Endothelial cell of umbilical vein (primary cell): ENCODE measurements around the gene MBD5. TPM values are rescaled to one million over a fixed set of nuclear protein-coding genes. Genes with fewer than 3 reads are reported as not detected.

Experiments used
- BruUV-seq: library from RNA; stranded (reverse); fragments of 400-500 nt; replicated peaks from 2 replicates; lab custom pipeline; 2021; lab: Mats Ljungman, UMichigan
- CTCF ChIA-PET: fragments of 300-600, 350-600 bp; sonication (Branson Sonifier 250); formaldehyde crosslinking; loops from one replicate; lab custom pipeline; 2021; ENCODE audit warnings: antibody characterized with exemption, inconsistent platforms; lab: Charles Lee
- POLR2A ChIA-PET: fragments of 300-600, 350-600 bp; sonication (Branson Sonifier 250); formaldehyde crosslinking; loops from one replicate; lab custom pipeline; 2021; ENCODE audit warnings: antibody characterized with exemption, inconsistent platforms; lab: Charles Lee
- DNase-seq: peaks from one replicate; pipeline ENCODE4 v3.0.0-alpha.2; 2011; ENCODE audit warnings: low read depth, low spot score
- FAIRE-seq: peaks from 2 replicates; lab custom pipeline; 2011; peaks lifted over from hg19 to GRCh38; lab: Jason Lieb, UNC
- H2AFZ ChIP-seq: 2 replicates; pipeline ENCODE4 v1.6.0; 2012; ENCODE audit warnings: low read depth, low read length, control low read depth, inconsistent platforms
- H3K27ac ChIP-seq: 2 replicates; pipeline ENCODE4 v1.5.1; 2011; ENCODE audit warnings: low read depth, mild to moderate bottlenecking, control low read depth, low read length, moderate library complexity; ENCODE audit not compliant: insufficient read depth
- H3K27me3 ChIP-seq, 2 experiments: 2 replicates each; pipeline versions ENCODE4 v1.6.0 to v1.6.1; 2011; ENCODE audit warnings: low read length in 2 of 2, mixed read lengths in 1 of 2; ENCODE audit not compliant: control insufficient read depth in 2 of 2, insufficient read depth in 2 of 2
- H3K36me3 ChIP-seq, 2 experiments: 2 replicates in 1 of 2; 3 replicates in 1 of 2; pipeline ENCODE4 v1.5.1; 2011; ENCODE audit warnings: low read length in 2 of 2, mild to moderate bottlenecking in 1 of 2, moderate library complexity in 1 of 2; ENCODE audit not compliant: control insufficient read depth in 2 of 2, insufficient read depth in 2 of 2; ENCODE audit errors: extremely low read depth in 1 of 2
- H3K4me1 ChIP-seq: 3 replicates; pipeline ENCODE4 v1.5.1; 2011; ENCODE audit warnings: mild to moderate bottlenecking, low read length; ENCODE audit not compliant: control insufficient read depth, insufficient read depth; ENCODE audit errors: extremely low read depth
- H3K4me2 ChIP-seq: 2 replicates; pipeline ENCODE4 v1.6.1; 2011; ENCODE audit warnings: low read length, control low read depth, mixed read lengths; ENCODE audit not compliant: insufficient read depth
- H3K4me3 ChIP-seq, 3 experiments: fragments of 200-600 bp in 1 of 3; sonication (generic), shearing (Covaris generic) in 1 of 3; replicated peaks in 1 of 3; 2 replicates each; pipeline ENCODE4 v1.5.1; 2011 to 2016; ENCODE audit warnings: control low read depth in 3 of 3, low read length in 3 of 3, mild to moderate bottlenecking in 2 of 3, inconsistent platforms in 1 of 3, low read depth in 1 of 3, moderate library complexity in 1 of 3; ENCODE audit not compliant: insufficient read depth in 1 of 3
- H3K79me2 ChIP-seq: 2 replicates; pipeline ENCODE4 v1.6.0; 2012; ENCODE audit warnings: low read length, inconsistent platforms; ENCODE audit not compliant: control insufficient read depth, insufficient read depth
- H3K9ac ChIP-seq: replicated peaks from 2 replicates; pipeline ENCODE3; 2011; ENCODE audit warnings: low read length, control low read depth; ENCODE audit not compliant: insufficient read depth; ENCODE audit errors: extremely low read depth
- H3K9me1 ChIP-seq: replicated peaks from 3 replicates; pipeline ENCODE4 v1.6.0; 2011; ENCODE audit warnings: mild to moderate bottlenecking, low read length; ENCODE audit not compliant: control insufficient read depth, insufficient read depth; ENCODE audit errors: extremely low read depth
- H3K9me3 ChIP-seq: replicated peaks from 2 replicates; pipeline ENCODE4 v1.5.1; 2012; ENCODE audit warnings: low read length, inconsistent platforms; ENCODE audit not compliant: control insufficient read depth, insufficient read depth
- H4K20me1 ChIP-seq: replicated peaks from 2 replicates; pipeline ENCODE3; 2011; ENCODE audit warnings: mild to moderate bottlenecking, low read length; ENCODE audit not compliant: control insufficient read depth, insufficient read depth; ENCODE audit errors: extremely low read depth
- CTCF ChIP-seq, 2 donors: IDR thresholded peaks; 1 replicate in 1 of 2; 2 replicates in 1 of 2; pipeline ENCODE4 v1.5.1; 2011; ENCODE audit warnings: low read length in 2 of 2, mild to moderate bottlenecking in 2 of 2, moderate library complexity in 2 of 2, control low read depth in 1 of 2, inconsistent platforms in 1 of 2, low read depth in 1 of 2; ENCODE audit not compliant: insufficient read depth in 1 of 2; ENCODE audit errors: extremely low read depth in 1 of 2
- EZH2 ChIP-seq: IDR thresholded peaks from 2 replicates; pipeline ENCODE4 v1.6.1; 2012; ENCODE audit warnings: borderline replicate concordance, low read depth, mild to moderate bottlenecking, moderate library complexity, low read length, inconsistent platforms; ENCODE audit not compliant: severe bottlenecking
- FOS ChIP-seq: IDR thresholded peaks from 2 replicates; pipeline ENCODE4 v1.6.1; 2011; ENCODE audit warnings: mild to moderate bottlenecking, low read length, moderate library complexity, borderline replicate concordance; ENCODE audit not compliant: insufficient read depth
- GATA2 ChIP-seq: IDR thresholded peaks from 2 replicates; pipeline ENCODE4 v1.7.0; 2011; ENCODE audit warnings: low read depth, mild to moderate bottlenecking, moderate library complexity, mixed read lengths, low read length; ENCODE audit not compliant: insufficient read length, insufficient read depth
- JUN ChIP-seq: IDR thresholded peaks from 2 replicates; pipeline ENCODE4 v1.6.1; 2011; ENCODE audit warnings: borderline replicate concordance, low read depth; ENCODE audit not compliant: insufficient read length, insufficient read depth
- MAX ChIP-seq: IDR thresholded peaks from 2 replicates; pipeline ENCODE4 v1.6.1; 2011; ENCODE audit not compliant: insufficient read depth, insufficient read length
- MYC ChIP-seq: IDR thresholded peaks from one replicate; pipeline ENCODE4 v1.6.1; 2011; ENCODE audit warnings: mild to moderate bottlenecking, low read depth, low read length
- POLR2A ChIP-seq: IDR thresholded peaks from 2 replicates; pipeline ENCODE4 v1.6.1; 2012; ENCODE audit warnings: low read depth, mild to moderate bottlenecking, control low read depth, low read length
- POLR2AphosphoS5 ChIP-seq: IDR thresholded peaks from 2 replicates; pipeline ENCODE4 v1.6.1; 2012; ENCODE audit warnings: low read depth, mild to moderate bottlenecking, control low read depth, low read length, moderate library complexity; ENCODE audit not compliant: insufficient read depth
- dilution Hi-C: fragments of 300-500 bp; cut with MboI; formaldehyde crosslinking; loops from one replicate; pipeline ENCODE4 v1.15.0; 2019; ENCODE audit warnings: low sequenced_read_pairs; ENCODE audit not compliant: extremely low pct_ligation_motif_present
- intact Hi-C: fragments of 100-400 bp; cut with micrococcal nuclease; formaldehyde crosslinking; loops from one replicate; pipeline ENCODE4 v1.10.0; 2022
- polyA plus RNA-seq, 4 experiments: library from polyadenylated mRNA; depleted of rRNA in 3 of 4; stranded (reverse) in 3 of 4; unstranded in 1 of 4; fragments of >200 nt; gene quantifications; 2 replicates each; pipeline versions ENCODE4 v1.2.1 to v1.2.3, GENCODE V29; 2011 to 2012; ENCODE audit warnings: missing spikeins in 1 of 4
- total RNA-seq: library from RNA; stranded (reverse); gene quantifications from 2 replicates; pipeline ENCODE4 v1.2.3, GENCODE V29; 2021

The MBD5 gene
- total and polyA plus RNA-seq, 2 donors (not counting 3 experiments of a cell fraction or from before 2014, with no cell fraction given) = 11.3 to 37.0 TPM

- Histone ChIP-seq H4K20me1 (no peaks in the 10 kb centered on the region), H3K27ac (no peak overlapping the region), H3K9ac (no peak overlapping the region), H3K36me3 (no peaks in the 10 kb centered on the region), H3K79me2 (no peaks in the 10 kb centered on the region), H3K4me3 (no peak overlapping the region), H3K4me1 (no peaks in the 10 kb centered on the region), H3K9me3 (no peaks in the 10 kb centered on the region), H2AFZ (no peak overlapping the region), H3K4me2 (no peak overlapping the region), H3K9me1 (no peaks in the 10 kb centered on the region), H3K27me3 (no peaks in the 10 kb centered on the region)
- ChIA-PET CTCF (no interaction called here), POLR2A (no interaction called here)
- TF ChIP-seq POLR2A (no peak), GATA2 (no peak), POLR2AphosphoS5 (no peak), MAX (no peak), JUN (no peak), EZH2 (no peak), CTCF (IDR thresholded peaks at IDR 0.05; ENCODE audit: extremely low read depth in 1 of 2, insufficient read depth in 1 of 2, low read depth in 1 of 2, low read length in 2 of 2) (no peak), FOS (no peak), MYC (no peak)
- FAIRE-seq = no peak
- dilution Hi-C loops = no loop called here
- intact Hi-C loops = no loop called here
- no TSS peak for BruUV-seq
- DNase-seq = no peak
Observed at GRCh38 chr2:148526509-148527346, 505.8 kb downstream of the MBD5 start.
